Hepatocyte (in vitro differentiated cells): ENCODE measurements around the gene LDHB. TPM values are rescaled to one million over a fixed set of nuclear protein-coding genes. Genes with fewer than 3 reads are reported as not detected.

Source experiments
- DNase-seq: peaks from one replicate; pipeline ENCODE4 v3.0.0-alpha.2; 2016; ENCODE audit warnings: low spot score
- H2AFZ ChIP-seq: fragments of 200-600 bp; sonication (generic); 2 replicates; pipeline ENCODE4 v1.6.0; 2016; ENCODE audit warnings: antibody characterized with exemption, mild to moderate bottlenecking
- H3K27ac ChIP-seq: fragments of 200-600 bp; sonication (generic); 2 replicates; pipeline ENCODE4 v1.5.1; 2016; ENCODE audit warnings: mild to moderate bottlenecking
- H3K27me3 ChIP-seq: fragments of 200-600 bp; sonication (generic); 2 replicates; pipeline ENCODE4 v1.6.1; 2016
- H3K36me3 ChIP-seq: fragments of 200-600 bp; sonication (generic); replicated peaks from 2 replicates; pipeline ENCODE4 v1.5.1; 2016; ENCODE audit warnings: low read depth; ENCODE audit not compliant: insufficient read depth
- H3K4me1 ChIP-seq: fragments of 200-600 bp; sonication (generic); 2 replicates; pipeline ENCODE4 v1.5.1; 2016; ENCODE audit warnings: mild to moderate bottlenecking, moderate library complexity; ENCODE audit not compliant: insufficient read depth
- H3K4me2 ChIP-seq: fragments of 200-600 bp; sonication (generic); 2 replicates; pipeline ENCODE4 v1.6.0; 2016
- H3K4me3 ChIP-seq: fragments of 200-600 bp; sonication (generic); 2 replicates; pipeline ENCODE4 v1.5.1; 2016; ENCODE audit warnings: mild to moderate bottlenecking
- H3K79me2 ChIP-seq: fragments of 200-600 bp; sonication (generic); 2 replicates; pipeline ENCODE4 v1.6.0; 2017; ENCODE audit warnings: mild to moderate bottlenecking
- H3K9me2 ChIP-seq: fragments of 200-600 bp; sonication (generic); replicated peaks from 2 replicates; pipeline ENCODE4 v1.6.0; 2017; ENCODE audit warnings: mild to moderate bottlenecking; ENCODE audit not compliant: insufficient read depth
- H3K9me3 ChIP-seq: fragments of 200-600 bp; sonication (generic); 2 replicates; pipeline ENCODE4 v1.5.1; 2016; ENCODE audit warnings: low read depth, mild to moderate bottlenecking
- H4K20me1 ChIP-seq: fragments of 200-600 bp; sonication (generic); 2 replicates; pipeline ENCODE4 v1.6.0; 2016; ENCODE audit warnings: mild to moderate bottlenecking; ENCODE audit not compliant: insufficient read depth, poor library complexity, severe bottlenecking
- EZH2 ChIP-seq: fragments of 200-600 bp; sonication (generic); IDR thresholded peaks from 2 replicates; pipeline ENCODE4 v1.6.1; 2016; ENCODE audit warnings: antibody characterized with exemption, mild to moderate bottlenecking, borderline replicate concordance
- EZH2phosphoT487 ChIP-seq: fragments of 200-600 bp; sonication (generic); IDR thresholded peaks from one replicate; pipeline ENCODE4 v1.6.1; 2018; ENCODE audit warnings: antibody characterized with exemption, mild to moderate bottlenecking, low read depth, moderate library complexity; ENCODE audit not compliant: unreplicated experiment, severe bottlenecking
- WGBS: methylation state at CpG from one replicate; pipeline ENCODE4 v1.1.6; 2016; ENCODE audit warnings: low lambda C conversion rate; ENCODE audit errors: missing lambda C conversion rate; 5-methylcytosine and 5-hydroxymethylcytosine counted together
- polyA plus RNA-seq: library from polyadenylated mRNA; unstranded; fragments of >200 nt; fragmentation: Nextera tagmentation; extraction: Ambion mirVana; gene quantifications from 2 replicates; pipeline ENCODE4 v1.2.1, GENCODE V29; 2016
- total RNA-seq: library from RNA; depleted of rRNA; stranded (reverse); fragments of >200 nt; gene quantifications from 2 replicates; pipeline ENCODE4 v1.2.3, GENCODE V29; 2014
- TF ChIP-seq, protein P1 (sequence below): fragments of 200-600 bp; sonication (generic); IDR thresholded peaks from 2 replicates; pipeline ENCODE4 v1.5.1; 2016; ENCODE audit warnings: antibody characterized with exemption, mild to moderate bottlenecking; ENCODE audit not compliant: poor library complexity

The LDHB gene
- total and polyA plus RNA-seq, 2 experiments from 2014 or later, result 641 to 669 TPM

DNA sequence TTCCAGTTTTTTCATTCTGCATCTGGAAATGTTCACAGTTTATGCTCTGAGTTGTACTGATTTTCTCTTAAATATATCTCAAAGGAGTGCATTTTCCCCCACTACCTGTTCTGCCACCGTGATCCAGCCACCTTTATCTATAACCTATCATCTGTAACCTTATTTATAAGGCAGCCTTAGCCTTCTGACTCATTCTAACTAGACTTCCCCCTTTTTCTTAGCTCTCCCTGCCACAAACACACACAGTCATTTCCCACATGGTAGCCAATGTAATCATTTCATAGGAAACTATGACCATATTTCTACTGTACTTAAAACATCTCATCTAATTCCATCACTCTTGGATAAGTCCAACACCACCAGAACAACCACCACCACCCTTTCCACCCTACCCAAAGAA is 42.2 kb downstream of the LDHB start:
- H3K9me3 ChIP-seq, result no peaks in the 10 kb centered on the region
- no peak overlapping the region for H2AFZ ChIP-seq
- no peaks in the 10 kb centered on the region for H3K79me2 ChIP-seq
- H4K20me1 ChIP-seq, result no peaks in the 10 kb centered on the region
- no peaks in the 10 kb centered on the region for H3K36me3 ChIP-seq
- no peak for DNase-seq
- H3K27me3 ChIP-seq, result peaks cover 15% of the 10 kb centered on the region
- no peaks in the 10 kb centered on the region for H3K4me1 ChIP-seq
- no peak overlapping the region for H3K27ac ChIP-seq
- no peaks in the 10 kb centered on the region for H3K9me2 ChIP-seq
- 35% methylated on average over 1 of the region's 1 CpG for WGBS
- H3K4me3 ChIP-seq, result no peak overlapping the region
- H3K4me2 ChIP-seq, result no peak overlapping the region
- no peak for TF ChIP-seq EZH2
- TF ChIP-seq EZH2phosphoT487, result no peak
- TF ChIP-seq, protein P1, sequence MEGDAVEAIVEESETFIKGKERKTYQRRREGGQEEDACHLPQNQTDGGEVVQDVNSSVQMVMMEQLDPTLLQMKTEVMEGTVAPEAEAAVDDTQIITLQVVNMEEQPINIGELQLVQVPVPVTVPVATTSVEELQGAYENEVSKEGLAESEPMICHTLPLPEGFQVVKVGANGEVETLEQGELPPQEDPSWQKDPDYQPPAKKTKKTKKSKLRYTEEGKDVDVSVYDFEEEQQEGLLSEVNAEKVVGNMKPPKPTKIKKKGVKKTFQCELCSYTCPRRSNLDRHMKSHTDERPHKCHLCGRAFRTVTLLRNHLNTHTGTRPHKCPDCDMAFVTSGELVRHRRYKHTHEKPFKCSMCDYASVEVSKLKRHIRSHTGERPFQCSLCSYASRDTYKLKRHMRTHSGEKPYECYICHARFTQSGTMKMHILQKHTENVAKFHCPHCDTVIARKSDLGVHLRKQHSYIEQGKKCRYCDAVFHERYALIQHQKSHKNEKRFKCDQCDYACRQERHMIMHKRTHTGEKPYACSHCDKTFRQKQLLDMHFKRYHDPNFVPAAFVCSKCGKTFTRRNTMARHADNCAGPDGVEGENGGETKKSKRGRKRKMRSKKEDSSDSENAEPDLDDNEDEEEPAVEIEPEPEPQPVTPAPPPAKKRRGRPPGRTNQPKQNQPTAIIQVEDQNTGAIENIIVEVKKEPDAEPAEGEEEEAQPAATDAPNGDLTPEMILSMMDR, result no peak

DNA sequence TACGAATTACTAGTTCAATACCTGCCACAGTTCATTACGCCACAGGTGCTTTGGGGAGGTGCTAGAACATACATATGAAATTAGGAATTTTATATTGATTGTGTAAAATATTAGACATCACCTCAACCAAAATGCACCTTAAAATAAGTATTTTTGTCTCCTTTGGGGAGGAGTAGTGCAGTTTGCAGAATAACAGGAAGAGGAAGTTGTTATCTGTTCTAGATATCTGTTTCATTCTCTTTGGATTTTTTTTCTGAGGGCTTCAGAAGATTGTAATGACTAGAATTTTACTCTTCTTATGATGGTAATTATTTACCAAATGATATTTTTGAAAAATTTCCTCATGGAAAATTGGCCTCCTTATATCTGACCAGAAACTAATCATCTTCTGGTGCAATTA is 43.1 kb downstream of the LDHB start:
- Histone ChIP-seq H4K20me1 (no peaks in the 10 kb centered on the region), H3K27me3 (peaks cover 15% of the 10 kb centered on the region), H3K36me3 (no peaks in the 10 kb centered on the region), H3K4me2 (no peak overlapping the region), H3K4me3 (no peak overlapping the region), H3K9me3 (no peaks in the 10 kb centered on the region), H3K9me2 (no peaks in the 10 kb centered on the region), H3K4me1 (no peaks in the 10 kb centered on the region), H2AFZ (no peak overlapping the region), H3K27ac (no peak overlapping the region), H3K79me2 (no peaks in the 10 kb centered on the region)
- TF ChIP-seq, protein P1, result no peak
- TF ChIP-seq EZH2phosphoT487 (no peak), EZH2 (no peak)
- no peak for DNase-seq
- 94% methylated on average over 2 of the region's 2 CpGs for WGBS

GRCh38 chr12:21613931-21614330 is 43.7 kb downstream of the LDHB start:
- Histone ChIP-seq H3K79me2 (no peaks in the 10 kb centered on the region), H3K36me3 (no peaks in the 10 kb centered on the region), H4K20me1 (no peaks in the 10 kb centered on the region), H3K27ac (no peak overlapping the region), H3K9me2 (no peaks in the 10 kb centered on the region), H3K4me1 (no peaks in the 10 kb centered on the region), H3K27me3 (peaks cover 15% of the 10 kb centered on the region), H3K4me2 (no peak overlapping the region), H3K4me3 (no peak overlapping the region), H3K9me3 (no peaks in the 10 kb centered on the region), H2AFZ (no peak overlapping the region)
- no peak for DNase-seq
- no peak for TF ChIP-seq EZH2
- TF ChIP-seq EZH2phosphoT487, result peak; percentile 83
- WGBS, result 47% methylated on average over 2 of the region's 2 CpGs

DNA sequence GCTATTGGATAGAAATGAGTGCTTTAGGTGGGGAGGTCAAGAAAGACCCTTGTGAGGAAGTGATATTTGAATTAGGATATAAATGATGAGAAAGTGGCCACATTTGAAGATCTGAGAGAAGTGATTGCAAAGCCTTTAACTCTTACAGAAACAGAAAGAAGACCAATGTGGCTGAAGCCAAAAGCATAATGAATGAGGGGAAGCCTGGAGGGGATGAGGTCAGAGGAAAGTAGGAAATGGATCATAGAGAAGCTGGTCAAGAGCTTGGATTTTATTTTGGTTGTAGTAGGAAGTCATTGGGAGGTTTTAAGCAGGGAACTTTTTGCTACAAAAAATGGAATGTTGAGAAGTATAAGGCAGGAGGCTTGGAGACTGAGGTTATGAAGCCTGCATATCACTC is 49.4 kb downstream of the LDHB start:
- no peaks in the 10 kb centered on the region for H3K79me2 ChIP-seq
- H3K9me3 ChIP-seq, result no peaks in the 10 kb centered on the region
- H3K4me3 ChIP-seq, result no peak overlapping the region
- H3K27ac ChIP-seq, result no peak overlapping the region
- no peaks in the 10 kb centered on the region for H3K36me3 ChIP-seq
- TF ChIP-seq, protein P1, result no peak
- TF ChIP-seq EZH2 (no peak), EZH2phosphoT487 (no peak)
- no peaks in the 10 kb centered on the region for H3K4me1 ChIP-seq
- H4K20me1 ChIP-seq, result no peaks in the 10 kb centered on the region
- no peak for DNase-seq
- no peaks in the 10 kb centered on the region for H3K9me2 ChIP-seq
- H2AFZ ChIP-seq, result no peak overlapping the region
- H3K4me2 ChIP-seq, result no peak overlapping the region
- H3K27me3 ChIP-seq, result no peaks in the 10 kb centered on the region
